A673 (cell line): ENCODE data around the gene XKR7. TPM values are rescaled to one million over a fixed set of nuclear protein-coding genes. Genes with fewer than 3 reads are reported as not detected.
"Not testable (repeated sequence)": the region's sequence is repeated elsewhere in the genome, so short reads cannot be mapped to it uniquely, and the experiment has no call there.

Experiments used
- BruUV-seq: library from RNA; stranded (reverse); fragments of 400-500 nt; replicated peaks from 2 replicates; lab custom pipeline; 2021; lab: Mats Ljungman, UMichigan
- CTCF ChIA-PET: fragments of 300-600 bp; sonication (Branson Sonifier 250); formaldehyde crosslinking; loops from one replicate; lab custom pipeline; 2022; ENCODE audit warnings: antibody characterized with exemption; lab: Charles Lee
- POLR2A ChIA-PET: fragments of 300-600 bp; sonication (Branson Sonifier 250); formaldehyde crosslinking; loops from one replicate; lab custom pipeline; 2022; ENCODE audit warnings: antibody characterized with exemption; ENCODE audit not compliant: low non-redundant PET; lab: Charles Lee
- DNase-seq: peaks from one replicate; pipeline ENCODE4 v3.0.0-alpha.2; 2015; ENCODE audit warnings: low spot score
- H3K27ac ChIP-seq: fragments of 200-600 bp; sonication (generic); 2 replicates; pipeline ENCODE4 v1.5.1; 2016; ENCODE audit warnings: mixed run types, low read depth, mild to moderate bottlenecking, mixed read lengths, antibody characterized with exemption, low read length; ENCODE audit not compliant: poor library complexity, severe bottlenecking
- H3K27me3 ChIP-seq: fragments of 200-600 bp; sonication (generic); replicated peaks from 2 replicates; pipeline ENCODE4 v1.6.1; 2017; ENCODE audit warnings: mixed run types, low read depth, mild to moderate bottlenecking, mixed read lengths, antibody characterized with exemption, low read length; ENCODE audit not compliant: insufficient read depth, poor library complexity
- H3K36me3 ChIP-seq: fragments of 200-600 bp; sonication (generic); 2 replicates; pipeline ENCODE4 v1.6.1; 2016; ENCODE audit warnings: mixed run types, mild to moderate bottlenecking, mixed read lengths, antibody characterized with exemption, low read length; ENCODE audit not compliant: insufficient read depth, poor library complexity, severe bottlenecking
- H3K4me1 ChIP-seq: fragments of 200-600 bp; sonication (generic); 2 replicates; pipeline ENCODE4 v1.6.1; 2017; ENCODE audit warnings: mixed run types, mild to moderate bottlenecking, mixed read lengths, antibody characterized with exemption, low read length; ENCODE audit not compliant: insufficient read depth, poor library complexity, severe bottlenecking
- H3K4me3 ChIP-seq: fragments of 200-600 bp; sonication (generic); 2 replicates; pipeline ENCODE4 v1.5.1; 2016; ENCODE audit warnings: low read depth, mixed run types, mild to moderate bottlenecking, mixed read lengths, low read length; ENCODE audit not compliant: poor library complexity, severe bottlenecking
- H3K9me3 ChIP-seq: fragments of 200-600 bp; sonication (generic); 2 replicates; pipeline ENCODE4 v1.6.1; 2016; ENCODE audit warnings: mixed run types, low read depth, mild to moderate bottlenecking, mixed read lengths, antibody characterized with exemption, low read length; ENCODE audit not compliant: poor library complexity, severe bottlenecking
- EZH2 ChIP-seq: fragments of 200-600 bp; sonication (generic); IDR thresholded peaks from 2 replicates; pipeline ENCODE4 v1.6.1; 2017; ENCODE audit warnings: borderline replicate concordance, low read depth, mild to moderate bottlenecking, mixed read lengths, antibody characterized with exemption, low read length; ENCODE audit not compliant: poor library complexity, severe bottlenecking
- intact Hi-C: fragments of 100-400 bp; cut with micrococcal nuclease; formaldehyde crosslinking; loops from one replicate; pipeline ENCODE4 v1.10.0; 2022; ENCODE audit not compliant: unreplicated experiment
- total RNA-seq: library from RNA; stranded (reverse); gene quantifications from 2 replicates; pipeline ENCODE4 v1.2.3, GENCODE V29; 2021
- TF ChIP-seq, protein P1 (sequence below): fragments of 300-800, 200-600 bp; sonication (generic); conservative IDR thresholded peaks from 2 replicates; pipeline ENCODE4 v1.5.1; 2017; ENCODE audit warnings: low read depth, mild to moderate bottlenecking, antibody characterized with exemption, low read length, moderate library complexity, mixed read lengths

Gene XKR7
- total RNA-seq, 1 experiment from 2014 or later: not detected

DNA sequence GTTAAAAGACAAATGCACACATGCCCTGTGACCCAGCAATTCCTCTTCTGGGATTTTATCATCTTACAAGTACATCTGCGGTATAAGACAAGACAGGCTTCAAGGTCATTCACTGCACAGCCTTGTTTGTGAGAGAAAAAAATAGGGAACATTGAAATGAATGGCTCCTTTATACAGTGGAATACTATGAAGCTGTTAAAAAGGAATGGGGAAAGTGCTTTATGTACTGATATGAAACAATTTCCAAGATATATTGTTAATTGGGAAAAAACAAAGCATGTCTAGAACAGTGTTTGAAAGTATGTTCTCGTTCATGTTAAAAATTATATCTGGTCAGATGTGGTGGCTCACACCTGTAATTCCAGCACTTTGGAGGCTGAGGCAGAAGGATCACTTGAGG lies 41.5 kb upstream of the XKR7 start:
- Histone ChIP-seq H3K4me1 (no peaks in the 10 kb centered on the region), H3K4me3 (no peak overlapping the region), H3K27me3 (peaks cover 7% of the 10 kb centered on the region), H3K36me3 (no peaks in the 10 kb centered on the region), H3K9me3 (no peaks in the 10 kb centered on the region), H3K27ac (no peak overlapping the region)
- POLR2A ChIA-PET: no interaction called here
- no peak for DNase-seq
- CTCF ChIA-PET: interaction anchor here (0.7 kb wide), 1 partner anchor 213 kb away, joined by 3 read pairs; no protein-coding TSS in a partner anchor
- intact Hi-C loops: no loop called here
- BruUV-seq: no TSS peak
- TF ChIP-seq, protein P1, sequence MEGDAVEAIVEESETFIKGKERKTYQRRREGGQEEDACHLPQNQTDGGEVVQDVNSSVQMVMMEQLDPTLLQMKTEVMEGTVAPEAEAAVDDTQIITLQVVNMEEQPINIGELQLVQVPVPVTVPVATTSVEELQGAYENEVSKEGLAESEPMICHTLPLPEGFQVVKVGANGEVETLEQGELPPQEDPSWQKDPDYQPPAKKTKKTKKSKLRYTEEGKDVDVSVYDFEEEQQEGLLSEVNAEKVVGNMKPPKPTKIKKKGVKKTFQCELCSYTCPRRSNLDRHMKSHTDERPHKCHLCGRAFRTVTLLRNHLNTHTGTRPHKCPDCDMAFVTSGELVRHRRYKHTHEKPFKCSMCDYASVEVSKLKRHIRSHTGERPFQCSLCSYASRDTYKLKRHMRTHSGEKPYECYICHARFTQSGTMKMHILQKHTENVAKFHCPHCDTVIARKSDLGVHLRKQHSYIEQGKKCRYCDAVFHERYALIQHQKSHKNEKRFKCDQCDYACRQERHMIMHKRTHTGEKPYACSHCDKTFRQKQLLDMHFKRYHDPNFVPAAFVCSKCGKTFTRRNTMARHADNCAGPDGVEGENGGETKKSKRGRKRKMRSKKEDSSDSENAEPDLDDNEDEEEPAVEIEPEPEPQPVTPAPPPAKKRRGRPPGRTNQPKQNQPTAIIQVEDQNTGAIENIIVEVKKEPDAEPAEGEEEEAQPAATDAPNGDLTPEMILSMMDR: no peak
- TF ChIP-seq EZH2: no peak

DNA sequence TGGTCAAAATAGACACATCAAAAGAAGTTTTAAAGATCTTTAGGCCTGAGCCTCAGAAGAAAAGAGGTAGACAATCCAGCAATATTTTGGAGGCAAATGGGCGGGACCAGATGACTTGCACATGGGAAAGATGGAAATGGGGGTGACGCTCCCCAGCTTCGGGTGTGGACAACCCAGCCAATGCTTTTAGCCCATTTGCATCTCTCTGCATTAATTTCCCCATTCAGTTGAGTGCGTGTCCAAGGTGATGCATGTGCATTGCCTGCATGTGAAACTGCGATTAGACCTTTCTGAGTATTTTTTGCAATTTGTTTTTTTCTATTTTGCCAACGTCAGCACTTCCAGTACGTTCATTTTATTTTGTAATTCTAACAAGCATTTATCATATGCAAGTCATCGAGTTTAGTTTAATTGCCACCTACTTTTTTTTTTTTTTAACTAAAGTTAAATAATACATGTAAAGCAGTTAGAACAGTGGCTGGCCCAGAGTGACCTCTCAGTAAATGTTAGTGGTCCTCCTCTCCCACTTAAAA lies 40.3 kb upstream of the XKR7 start:
- Histone ChIP-seq H3K9me3 (no peaks in the 10 kb centered on the region), H3K27me3 (peaks cover 7% of the 10 kb centered on the region), H3K36me3 (no peaks in the 10 kb centered on the region), H3K4me1 (no peaks in the 10 kb centered on the region), H3K4me3 (no peak overlapping the region), H3K27ac (no peak overlapping the region)
- ChIA-PET POLR2A (no interaction called here), CTCF (no interaction called here)
- TF ChIP-seq, protein P1: no peak
- TF ChIP-seq EZH2: no peak
- DNase-seq: no peak
- no TSS peak for BruUV-seq
- intact Hi-C loops: no loop called here

- CTCF ChIA-PET, DNase-seq, H3K4me3 ChIP-seq, H3K27ac ChIP-seq, H3K9me3 ChIP-seq, H3K4me1 ChIP-seq, BruUV-seq, POLR2A ChIA-PET, H3K36me3 ChIP-seq, H3K27me3 ChIP-seq, intact Hi-C loops: not testable (repeated sequence)
Observed at GRCh38 chr20:31929631-31930030, 38.3 kb upstream of the XKR7 start.

GRCh38 chr20:31930779-31931178 lies 37.2 kb upstream of the XKR7 start:
- intact Hi-C loops: no loop called here
- no TSS peak for BruUV-seq
- Histone ChIP-seq H3K4me3 (no peak overlapping the region), H3K27ac (no peak overlapping the region), H3K4me1 (no peaks in the 10 kb centered on the region), H3K9me3 (no peaks in the 10 kb centered on the region), H3K36me3 (no peaks in the 10 kb centered on the region), H3K27me3 (peaks cover 7% of the 10 kb centered on the region)
- TF ChIP-seq, protein P1: no peak
- ChIA-PET POLR2A (no interaction called here), CTCF (no interaction called here)
- DNase-seq: no peak
